Stimulated activated CD4-positive, alpha-beta T cell treated with anti-CD3 and anti-CD28 coated beads, Interleukin-2, amount 100 ng/mL, for 48 hours (primary cell): ENCODE data around the gene OR10A3.

Source experiments
- DNase-seq, 2 donors: peaks; one replicate each; pipeline ENCODE4 v3.0.0-alpha.2; 2020

The OR10A3 gene

GRCh38 chr11:7890417-7891172 lies 50.9 kb downstream of the OR10A3 start:
- DNase-seq, result no peak

- DNase-seq, result no peak
Observed at GRCh38 chr11:7889985-7890384, 51.5 kb downstream of the OR10A3 start.
